ENCODE measurements around the gene TDO2.

TDO2 gene

GRCh38 chr4:155954939-155955338 lies 51.4 kb downstream of the TDO2 start:
- no peak for DNase-seq

- no peak for DNase-seq
Observed at GRCh38 chr4:155956461-155956860, 53.0 kb downstream of the TDO2 start.

- no peak for DNase-seq
Observed at GRCh38 chr4:155959417-155959816, 55.9 kb downstream of the TDO2 start.

GRCh38 chr4:155960522-155960921 lies 57.0 kb downstream of the TDO2 start:
- no peak for DNase-seq

GRCh38 chr4:155961575-155961974 lies 58.1 kb downstream of the TDO2 start:
- DNase-seq: no peak

- DNase-seq: no peak
Observed at GRCh38 chr4:155962767-155963166, 59.3 kb downstream of the TDO2 start.

GRCh38 chr4:155964016-155964891 lies 60.8 kb downstream of the TDO2 start:
- DNase-seq: no peak

GRCh38 chr4:155966171-155966570 lies 62.7 kb downstream of the TDO2 start:
- DNase-seq: no peak

GRCh38 chr4:155966731-155967395 lies 63.4 kb downstream of the TDO2 start:
- DNase-seq: no peak
